DMS153 treated with DMSO at 0.1 percent for 48 hours (cell line): ENCODE results near the gene SLC25A39.
A peak's percentile ranks its signal among the peaks of the same experiment; 100 is the strongest.
"Not testable (repeated sequence)": the region's sequence is repeated elsewhere in the genome, so short reads cannot be mapped to it uniquely, and the experiment has no call there.

Experiments
- DNase-seq: peaks from one replicate; lab custom pipeline; 2025; ENCODE audit not compliant: unreplicated experiment; lab: John Stamatoyannopoulos, UW

The SLC25A39 gene, protein sequence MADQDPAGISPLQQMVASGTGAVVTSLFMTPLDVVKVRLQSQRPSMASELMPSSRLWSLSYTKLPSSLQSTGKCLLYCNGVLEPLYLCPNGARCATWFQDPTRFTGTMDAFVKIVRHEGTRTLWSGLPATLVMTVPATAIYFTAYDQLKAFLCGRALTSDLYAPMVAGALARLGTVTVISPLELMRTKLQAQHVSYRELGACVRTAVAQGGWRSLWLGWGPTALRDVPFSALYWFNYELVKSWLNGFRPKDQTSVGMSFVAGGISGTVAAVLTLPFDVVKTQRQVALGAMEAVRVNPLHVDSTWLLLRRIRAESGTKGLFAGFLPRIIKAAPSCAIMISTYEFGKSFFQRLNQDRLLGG

GRCh38 chr17:44324571-44325275 lies at the start of gene SLC25A39:
TSS of gene SLC25A39 (minus strand) at chr17:44324823. CDS start at chr17:44323562, 1,261 bp downstream.
- peak; percentile 61 for DNase-seq

DNA sequence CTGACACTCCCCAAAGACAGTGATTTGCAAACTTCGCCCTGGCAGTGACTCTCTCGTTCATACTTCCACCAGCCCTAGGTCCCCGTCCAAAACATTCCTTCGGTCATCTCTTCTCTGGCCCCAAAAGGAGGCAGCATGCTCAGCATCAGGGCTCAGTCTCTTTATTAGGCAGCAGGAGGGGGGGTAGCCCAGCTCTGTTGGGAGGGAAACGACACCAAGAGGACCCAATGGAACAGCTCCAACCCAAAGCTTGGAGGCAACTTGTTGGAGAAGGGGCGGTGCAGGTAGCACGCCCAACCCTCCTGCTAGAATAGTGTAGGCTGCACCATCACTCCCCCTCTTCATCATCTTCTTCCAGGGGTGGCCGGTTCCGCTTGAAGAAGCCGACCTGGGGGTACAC lies 47.4 kb upstream of the SLC25A39 start:
- no peak for DNase-seq

GRCh38 chr17:44369414-44370023 lies 44.9 kb upstream of the SLC25A39 start:
- not testable (repeated sequence) for DNase-seq

- not testable (repeated sequence) for DNase-seq
These were observed 44.0 kb upstream of the SLC25A39 start for GRCh38 chr17:44368391-44369243.

- DNase-seq: no peak
These were observed 42.8 kb upstream of the SLC25A39 start for GRCh38 chr17:44367231-44367979.

GRCh38 chr17:44365051-44365450 lies 40.4 kb upstream of the SLC25A39 start:
- DNase-seq: not testable (repeated sequence)

GRCh38 chr17:44363613-44364159 lies 39.1 kb upstream of the SLC25A39 start, which contains the start of gene FAM171A2:
TSS of gene FAM171A2 (minus strand) at chr17:44363853. CDS start at chr17:44363714, 139 bp downstream.
- DNase-seq: peak; percentile 19

DNA sequence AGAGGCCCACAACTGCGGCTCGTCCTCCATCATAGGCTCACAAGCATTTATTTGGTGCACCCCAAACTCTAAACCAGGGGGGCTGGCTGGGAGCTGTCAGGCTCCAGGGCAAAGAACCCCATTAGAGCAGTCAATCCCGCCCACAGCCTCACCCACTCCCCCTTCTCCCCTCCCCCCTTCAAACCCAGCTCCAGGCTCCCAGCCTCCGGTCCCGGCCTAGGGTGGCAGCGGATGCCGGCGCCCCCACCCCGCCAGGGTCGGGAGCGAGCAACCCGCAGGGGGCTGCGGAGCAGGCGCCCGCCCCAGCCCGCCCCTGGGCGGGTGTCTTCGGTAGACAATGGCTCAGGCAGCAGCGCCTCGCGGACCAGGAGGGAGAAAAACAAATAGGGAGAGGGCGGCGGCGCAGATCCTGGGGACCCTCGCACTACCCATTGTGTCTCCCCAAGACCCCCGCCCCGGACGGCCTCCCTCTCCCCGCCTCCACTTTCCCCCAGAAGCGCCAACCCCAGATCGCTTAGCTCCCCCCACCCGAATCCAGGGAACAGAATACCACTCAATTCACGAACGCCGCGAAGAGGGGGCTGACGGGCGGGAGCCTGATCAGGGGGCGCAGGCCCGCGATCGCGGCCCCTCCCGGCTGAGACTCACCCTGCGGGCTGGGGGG lies 38.5 kb upstream of the SLC25A39 start:
- DNase-seq: no peak

DNA sequence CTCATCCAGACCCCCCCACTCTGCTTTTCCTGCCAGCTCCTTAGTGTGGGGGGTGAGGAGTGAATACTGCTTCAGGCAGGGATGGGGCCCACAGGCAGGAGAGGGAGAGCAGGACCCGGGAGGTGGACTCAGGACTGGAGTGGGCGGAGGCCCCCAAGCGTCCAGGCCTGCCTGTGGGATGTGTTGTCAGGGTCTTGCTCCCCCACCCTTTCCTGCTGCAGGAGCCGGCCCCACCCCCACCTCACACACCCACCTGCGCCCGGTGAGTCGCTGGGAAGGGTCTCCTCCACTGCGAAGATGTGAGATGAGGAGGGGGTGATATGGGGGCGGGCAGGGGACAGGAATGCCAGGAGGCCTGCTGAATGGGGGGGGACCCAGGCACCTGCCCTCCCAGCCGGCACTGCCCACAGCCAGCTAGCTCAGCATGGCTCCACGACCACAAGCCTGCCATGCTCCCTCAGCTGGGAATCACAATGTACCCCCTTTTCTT lies 37.9 kb upstream of the SLC25A39 start:
- DNase-seq: no peak

GRCh38 chr17:44361292-44362260 lies 37.0 kb upstream of the SLC25A39 start:
- no peak for DNase-seq

GRCh38 chr17:44360826-44361225 lies 36.2 kb upstream of the SLC25A39 start:
- no peak for DNase-seq

GRCh38 chr17:44360144-44360533 lies 35.5 kb upstream of the SLC25A39 start:
- no peak for DNase-seq

GRCh38 chr17:44359458-44360143 lies 35.0 kb upstream of the SLC25A39 start:
- no peak for DNase-seq

DNA sequence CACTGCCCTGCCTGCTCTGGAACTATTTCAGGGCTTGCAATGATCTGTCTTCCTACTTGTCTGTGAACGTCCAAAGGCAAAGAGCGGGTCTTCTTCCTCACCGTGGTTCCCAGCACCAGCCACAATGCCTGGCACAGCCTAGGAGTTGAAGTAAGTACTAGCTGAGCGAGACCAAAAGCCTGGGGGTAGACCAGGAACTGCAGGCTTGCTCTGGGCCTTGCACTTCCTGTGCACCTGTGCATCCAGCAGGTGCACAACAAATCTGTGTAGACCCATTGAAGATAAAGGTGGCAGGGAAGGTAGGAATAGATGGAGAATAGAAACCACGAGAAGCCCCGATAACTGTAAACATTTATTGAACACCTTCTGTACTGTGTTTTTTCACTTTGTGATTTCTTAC lies 34.4 kb upstream of the SLC25A39 start:
- no peak for DNase-seq

DNA sequence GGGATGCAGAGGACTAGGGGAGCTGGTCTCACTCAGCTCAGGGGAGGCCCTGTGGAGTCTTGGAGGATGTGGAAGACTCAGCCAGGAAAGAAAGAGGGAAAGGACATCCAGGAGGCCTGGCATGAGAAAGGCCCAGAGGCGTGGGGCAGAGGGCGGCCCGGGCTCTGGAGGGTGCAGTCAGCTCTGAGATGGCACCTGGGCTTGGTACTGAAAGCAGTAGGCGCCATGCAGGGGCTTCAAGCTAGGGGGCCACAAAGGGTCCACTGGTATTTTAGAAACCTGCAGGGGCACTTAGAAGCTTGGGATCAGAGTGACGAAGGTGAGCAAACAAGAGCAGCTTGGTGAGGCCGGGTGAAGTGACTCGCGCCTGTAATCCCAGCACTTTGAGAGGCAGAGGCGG lies 33.4 kb upstream of the SLC25A39 start:
- no peak for DNase-seq

DNA sequence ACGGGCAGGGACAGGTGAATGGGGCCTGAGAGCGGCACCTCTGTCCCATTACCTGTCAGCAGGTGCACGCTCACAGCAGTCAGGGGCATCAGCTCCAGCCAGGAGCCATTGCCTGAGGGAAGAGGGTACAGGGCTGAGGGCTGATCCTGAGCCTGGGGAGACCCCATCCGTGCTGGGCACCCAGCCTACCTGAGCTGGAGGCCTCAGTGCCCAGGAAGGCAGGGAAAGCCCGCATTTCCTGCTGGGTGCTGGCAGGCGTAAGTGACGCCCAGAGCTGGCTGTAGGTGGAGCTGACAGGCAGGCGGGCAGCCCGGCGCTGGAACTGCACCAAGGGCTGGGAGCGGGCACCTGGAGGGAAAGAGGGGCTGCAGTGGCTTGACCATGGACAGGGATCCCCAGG lies 31.6 kb upstream of the SLC25A39 start:
- DNase-seq: no peak

DNA sequence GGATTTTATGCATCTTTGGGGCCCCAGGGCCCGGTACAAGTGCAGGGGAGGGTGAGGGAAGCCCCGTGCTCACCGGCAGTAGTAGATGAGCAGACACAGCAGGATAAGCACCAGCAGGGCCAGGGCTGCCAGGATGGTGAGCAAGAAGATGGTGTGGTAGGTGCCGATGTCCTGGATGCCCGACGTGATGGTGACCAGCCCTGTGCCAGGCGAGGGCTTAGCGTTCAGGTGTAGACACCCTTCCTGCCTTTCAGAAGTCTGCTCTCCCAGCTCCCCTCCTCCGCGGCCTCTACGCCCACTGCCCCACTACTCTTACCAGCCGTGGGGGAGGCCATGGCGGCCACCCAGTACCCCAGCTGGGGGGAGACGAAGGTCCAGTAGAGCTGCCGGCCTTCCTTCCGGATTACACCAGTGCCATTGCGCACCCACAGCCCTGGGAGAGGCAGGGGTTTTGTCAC lies 31.0 kb upstream of the SLC25A39 start:
- no peak for DNase-seq
